Lung microvascular endothelial cell (primary cell): Measurements from ENCODE around the gene ZNF813. TPM values are rescaled to one million over a fixed set of nuclear protein-coding genes. Genes with fewer than 3 reads are reported as not detected.
A peak's percentile ranks its signal among the peaks of the same experiment; 100 is the strongest.

ENCODE experiments used
- DNase-seq, 2 donors: peaks; one replicate each; pipeline versions ENCODE4 v3.0.0 to v3.0.0-alpha.2; 2010; ENCODE audit warnings: low read depth in 2 of 2
- total RNA-seq: library from RNA; depleted of rRNA; stranded (reverse); fragments of >200 nt; gene quantifications from 2 replicates; pipeline ENCODE4 v1.2.1, GENCODE V29; 2014

The ZNF813 gene
- total RNA-seq, 1 donor from 2014 or later: 4.4 TPM

DNA sequence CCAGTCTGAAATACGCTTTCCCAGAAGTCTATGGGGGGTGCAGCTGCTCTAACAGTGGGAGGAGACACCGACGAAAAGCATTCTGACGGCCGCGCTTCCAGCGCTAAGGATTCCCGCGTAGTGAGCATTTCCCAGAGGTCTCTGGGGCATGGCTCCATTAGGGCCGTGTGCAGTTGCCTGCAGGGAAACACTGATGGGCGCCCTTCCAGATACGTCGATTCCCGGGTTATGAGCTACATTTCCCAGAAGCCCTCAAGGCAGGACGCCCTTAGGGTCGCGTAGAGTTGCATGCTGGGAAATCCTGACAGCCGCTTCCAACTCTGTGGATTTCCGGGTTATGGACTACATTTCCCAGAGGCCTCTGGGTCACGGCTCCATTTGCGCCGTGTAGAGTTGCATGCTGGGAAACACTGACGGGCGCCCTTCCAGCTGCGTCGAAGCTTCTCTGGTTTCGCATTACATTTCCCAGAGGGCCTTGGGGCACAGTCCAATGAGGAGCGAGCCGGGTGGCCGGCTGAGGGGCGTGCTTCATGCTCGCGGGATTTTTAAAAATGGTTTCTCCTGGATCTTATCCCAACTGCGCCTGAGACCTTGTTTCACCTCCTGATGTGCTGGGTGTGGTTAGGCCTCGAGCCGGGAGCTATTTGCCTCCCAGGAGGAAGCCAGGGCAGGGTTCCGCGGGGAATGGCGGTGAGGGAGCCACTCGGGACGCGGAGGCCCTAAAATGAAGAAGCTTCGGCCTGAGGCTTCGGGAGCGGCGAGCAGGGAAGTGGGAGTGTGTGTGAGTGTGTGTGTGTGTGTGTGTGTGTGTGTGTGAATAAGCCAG is 53.2 kb downstream of the ZNF813 start:
- peak; percentile 98 to 99 for DNase-seq

DNA sequence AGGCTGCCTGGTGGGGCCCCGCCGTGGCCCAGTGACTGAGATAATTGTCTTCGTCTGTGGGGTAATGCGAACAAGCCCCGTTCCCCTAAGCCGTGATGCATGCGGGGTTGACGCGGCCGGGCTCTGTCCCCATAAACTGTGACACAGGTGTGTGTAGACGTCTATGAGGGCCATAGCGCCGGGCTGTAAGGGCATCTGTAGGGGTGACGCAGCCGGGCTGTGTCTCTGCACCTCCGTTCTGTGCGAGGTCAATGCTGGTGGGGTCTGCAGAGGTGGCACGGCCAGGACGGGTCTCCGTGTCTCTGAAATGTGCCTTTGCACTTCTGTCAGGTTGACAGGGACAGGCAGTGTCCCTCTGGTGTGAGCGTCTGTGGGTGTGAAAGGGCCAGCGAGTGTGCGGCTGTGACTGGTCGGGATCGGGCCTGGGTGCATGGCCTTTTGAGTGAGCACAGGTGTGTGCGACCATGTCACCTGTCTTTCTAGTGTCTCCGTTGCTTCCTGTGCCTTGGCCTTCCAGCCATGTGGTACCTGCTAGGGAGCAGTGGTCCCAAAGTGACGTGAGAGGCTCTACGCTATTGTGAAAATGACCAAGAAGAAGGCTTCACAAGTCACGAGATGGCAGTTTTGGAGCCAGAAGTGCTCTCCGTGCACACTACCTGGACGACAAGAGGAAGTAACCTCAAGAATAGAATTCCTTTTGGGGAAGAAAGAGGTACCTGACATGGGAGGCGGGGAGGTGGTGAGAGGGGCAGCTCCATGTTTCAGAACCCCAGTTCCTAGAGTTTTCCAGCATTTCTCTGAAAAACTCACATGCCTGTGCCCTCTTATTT is 54.1 kb downstream of the ZNF813 start:
- DNase-seq: no peak

DNA sequence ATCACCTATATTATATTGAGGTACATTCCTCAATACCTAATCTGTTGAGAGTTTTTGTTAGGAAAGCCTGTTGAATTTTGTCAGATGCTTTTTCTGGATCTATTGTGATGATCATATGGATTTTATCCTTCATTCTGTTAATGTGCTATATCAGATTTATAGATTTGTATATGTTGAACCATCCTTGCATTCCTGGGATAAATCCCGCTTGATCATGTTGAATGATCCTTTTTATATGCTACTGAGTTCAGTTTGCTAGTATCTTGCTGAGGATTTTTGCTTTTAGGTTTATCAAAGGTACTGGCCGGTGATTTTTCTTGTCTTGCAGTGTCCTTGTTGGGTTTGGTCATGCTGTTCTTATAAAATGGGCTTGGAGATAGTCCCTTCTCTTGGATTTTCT is 58.4 kb downstream of the ZNF813 start:
- no peak for DNase-seq

DNA sequence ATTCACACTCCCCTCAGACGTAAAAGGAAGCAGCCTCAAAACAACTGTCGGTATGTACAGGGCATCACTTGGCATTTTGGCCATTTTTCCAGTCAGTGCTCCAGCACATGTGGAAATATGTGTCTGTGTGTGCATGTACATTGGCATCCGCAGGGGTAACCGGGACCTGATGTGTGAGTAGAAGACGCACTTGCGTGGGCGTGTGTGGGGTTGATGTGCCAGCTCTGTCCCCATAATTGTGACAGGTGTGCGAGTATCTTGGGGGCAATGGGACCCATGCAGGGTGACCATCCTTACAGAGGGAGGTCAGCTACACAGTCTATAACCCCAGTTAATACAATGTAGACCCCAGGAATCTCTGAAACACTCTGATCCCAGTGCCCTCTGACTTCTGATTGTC is 63.1 kb downstream of the ZNF813 start:
- no peak for DNase-seq

DNA sequence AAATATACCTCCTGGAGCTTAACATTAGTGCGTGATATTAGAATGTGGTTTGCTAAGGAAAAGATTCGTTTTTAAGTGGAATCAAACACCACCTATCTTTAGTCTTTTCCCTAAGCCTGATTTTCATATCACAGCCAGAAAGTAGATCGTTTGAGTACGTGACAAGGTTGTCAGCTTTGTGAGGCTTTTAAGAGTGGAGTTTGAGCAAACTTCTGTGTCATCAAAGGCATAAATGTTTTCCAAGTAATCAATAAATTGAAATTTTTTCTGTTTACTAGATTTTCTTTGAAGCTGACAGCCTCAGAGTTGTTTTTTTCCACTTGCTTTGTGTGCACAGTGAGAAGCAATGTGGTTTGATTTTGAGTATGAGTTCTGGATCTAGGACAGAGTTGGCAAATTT is 63.9 kb downstream of the ZNF813 start:
- no peak for DNase-seq

DNA sequence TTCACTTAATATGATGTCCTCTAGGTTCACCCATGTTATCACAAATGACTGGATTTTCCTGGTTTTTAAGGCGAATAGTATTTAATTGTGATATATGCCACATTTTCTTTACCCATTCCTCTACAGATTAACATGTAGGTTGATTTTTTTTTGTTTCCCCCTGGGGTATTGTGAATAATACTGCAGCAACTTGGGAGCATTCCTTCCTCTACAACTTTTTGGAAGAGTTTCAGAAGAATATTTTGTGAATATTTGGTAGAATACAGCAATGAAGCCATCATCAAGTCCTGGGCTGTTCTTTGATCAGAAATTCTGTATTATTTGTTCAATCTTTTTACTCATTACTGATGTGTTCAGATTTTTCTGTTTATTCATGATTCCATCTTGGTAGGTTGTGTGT is 64.8 kb downstream of the ZNF813 start:
- no peak for DNase-seq

DNA sequence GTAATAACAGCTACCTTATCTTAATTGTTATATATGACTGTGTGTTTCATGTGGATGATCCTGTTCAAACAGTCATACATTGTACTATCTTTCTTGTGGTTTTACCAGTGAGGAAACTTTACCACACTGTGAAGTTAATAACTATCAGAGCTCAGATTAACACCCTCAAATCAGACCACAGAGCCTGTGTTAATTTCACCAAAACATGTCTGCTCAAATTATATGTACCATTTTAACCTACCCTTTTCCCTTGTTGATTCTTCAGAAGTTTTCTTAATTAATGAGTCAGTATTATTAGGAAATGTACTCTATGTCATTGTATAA is 68.7 kb downstream of the ZNF813 start:
- DNase-seq: no peak

DNA sequence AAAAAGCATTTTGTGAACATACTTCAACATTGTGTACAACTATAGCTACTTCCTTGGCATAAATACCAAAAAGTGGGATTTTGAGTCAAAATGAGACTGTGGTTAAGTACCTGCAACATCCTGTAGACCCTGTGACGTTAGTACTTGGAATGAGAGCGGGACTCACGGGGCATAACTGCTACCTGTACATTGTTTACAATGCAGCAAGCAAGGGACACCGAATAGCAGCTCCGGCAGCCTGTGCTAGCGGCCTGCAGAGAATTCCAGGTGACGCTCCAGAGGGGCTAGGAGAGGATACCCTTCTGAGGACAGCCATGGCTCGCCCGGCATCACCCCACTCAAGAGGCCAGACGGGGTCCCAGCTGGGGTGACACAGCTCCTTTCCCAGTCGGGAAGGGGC is 69.6 kb downstream of the ZNF813 start:
- DNase-seq: no peak

DNA sequence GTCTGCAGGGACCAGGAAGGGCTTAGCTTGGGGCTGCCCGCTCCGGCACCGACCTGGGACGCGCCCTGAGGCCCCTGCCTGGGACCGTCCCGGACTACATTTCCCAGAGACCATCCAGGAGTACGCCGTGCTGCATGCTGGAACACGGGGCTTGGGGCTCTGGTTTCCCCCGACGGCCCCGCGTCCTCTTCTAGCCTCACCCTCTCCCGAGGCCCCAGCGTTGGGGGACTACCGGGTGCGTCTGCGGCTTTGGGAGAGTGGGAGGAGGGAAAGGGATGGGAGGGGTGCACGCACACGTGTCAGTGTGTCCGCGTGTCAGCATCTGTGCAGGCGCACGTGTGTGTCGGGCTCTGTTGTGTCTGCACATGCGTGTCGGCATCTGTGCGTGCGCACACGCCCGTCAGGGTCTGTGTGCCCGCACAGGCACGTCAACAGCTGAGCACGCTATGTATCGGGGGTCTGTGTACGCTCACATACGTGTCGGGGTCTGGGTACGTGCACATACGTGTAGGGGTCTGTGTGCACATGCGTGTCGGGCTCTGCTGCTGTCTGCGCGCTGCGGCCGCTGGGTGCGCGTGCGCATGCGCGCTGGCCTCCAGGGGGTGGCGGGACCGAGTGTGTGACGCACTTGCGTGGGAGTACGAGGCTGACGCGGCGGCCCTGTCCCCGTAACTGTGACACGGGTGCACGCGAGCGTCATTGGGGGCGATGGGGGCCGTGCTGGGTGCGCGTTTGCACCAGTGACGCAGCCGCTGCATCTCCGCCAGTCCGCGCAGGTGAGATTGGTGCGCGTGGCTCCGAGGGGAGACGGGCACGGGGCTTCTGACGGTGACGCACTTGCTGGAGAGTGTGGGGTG is 70.2 kb downstream of the ZNF813 start, which contains the start of gene ZNF331:
Gene ZNF331 (plus strand): TSS at position 625 of the 857 bp plus-strand sequence. CDS start 31,232 bp downstream, outside the sequence.
- peak; percentile 77 to 83 for DNase-seq

DNA sequence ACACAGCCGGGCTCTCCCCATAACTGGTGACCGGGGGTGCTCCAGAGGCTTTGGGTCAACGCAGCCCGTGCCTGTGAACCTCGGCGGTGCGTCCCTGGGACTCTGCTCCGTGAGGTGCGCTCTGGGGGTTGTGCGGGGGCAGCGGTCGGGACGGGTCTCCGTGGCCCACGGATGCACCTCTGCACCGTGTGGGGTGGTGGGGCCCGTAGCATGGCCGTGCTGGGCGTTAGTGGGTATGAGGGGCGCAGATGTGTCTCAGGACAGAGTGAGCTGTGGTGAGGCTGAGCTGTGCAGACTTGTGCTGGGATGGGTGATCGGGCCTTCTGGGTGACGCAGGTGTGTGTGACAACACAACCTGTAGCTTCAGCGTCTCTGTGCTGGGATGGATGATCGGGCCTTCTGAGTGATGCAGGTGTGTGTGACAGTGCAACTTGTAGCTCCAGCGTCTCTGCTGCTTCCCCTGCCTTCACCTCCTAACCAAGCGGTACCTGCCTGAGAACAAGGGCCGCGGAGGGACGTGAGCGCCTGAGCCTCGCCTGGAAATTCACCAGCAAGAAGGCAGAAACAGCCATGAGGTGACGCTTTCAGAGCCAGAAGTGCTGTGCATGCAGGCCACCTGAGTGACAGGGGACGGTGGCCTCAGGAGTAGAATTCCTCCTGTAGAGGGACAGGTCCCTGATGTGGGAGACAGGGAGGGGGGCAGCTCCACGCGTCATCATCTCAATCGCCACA is 71.0 kb downstream of the ZNF813 start:
- DNase-seq: no peak

DNA sequence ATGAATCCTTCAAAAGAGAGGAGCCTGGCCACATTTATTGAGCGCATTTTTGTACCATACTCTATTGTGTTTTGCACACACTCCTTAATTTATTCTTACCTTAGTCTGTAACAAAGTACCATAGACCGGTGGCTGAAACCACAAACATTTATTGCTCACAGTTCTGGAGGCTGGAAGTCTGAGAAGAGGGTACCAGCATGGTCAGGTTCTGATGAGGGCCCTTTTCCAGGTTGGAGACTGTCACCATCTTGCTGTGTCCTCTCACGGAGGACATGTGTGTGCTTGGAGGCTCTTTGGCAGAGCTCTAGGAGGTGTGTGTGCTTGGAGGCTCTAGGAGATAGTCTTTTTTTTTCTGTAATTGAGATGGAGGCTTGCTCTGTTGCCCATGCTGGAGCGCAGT is 72.6 kb downstream of the ZNF813 start:
- no peak for DNase-seq

DNA sequence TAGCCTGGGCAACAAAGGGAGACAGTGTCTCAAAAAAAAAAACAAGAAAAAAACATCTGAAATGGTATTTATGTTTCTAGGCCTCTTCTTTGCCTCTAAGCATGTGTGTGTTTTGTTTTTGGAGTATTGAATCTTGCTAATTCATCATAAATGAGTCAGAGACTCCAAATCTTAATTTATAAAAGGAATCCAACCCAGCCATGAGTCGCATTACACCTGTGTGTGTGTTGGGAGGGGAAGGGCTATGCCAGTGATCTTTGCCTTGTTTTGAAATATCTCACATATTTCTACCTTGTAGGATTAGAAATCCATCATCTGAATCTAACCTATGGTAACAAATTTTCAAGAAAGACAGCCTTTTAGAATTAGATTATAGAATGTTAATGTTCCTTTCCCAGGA is 74.4 kb downstream of the ZNF813 start:
- no peak for DNase-seq

DNA sequence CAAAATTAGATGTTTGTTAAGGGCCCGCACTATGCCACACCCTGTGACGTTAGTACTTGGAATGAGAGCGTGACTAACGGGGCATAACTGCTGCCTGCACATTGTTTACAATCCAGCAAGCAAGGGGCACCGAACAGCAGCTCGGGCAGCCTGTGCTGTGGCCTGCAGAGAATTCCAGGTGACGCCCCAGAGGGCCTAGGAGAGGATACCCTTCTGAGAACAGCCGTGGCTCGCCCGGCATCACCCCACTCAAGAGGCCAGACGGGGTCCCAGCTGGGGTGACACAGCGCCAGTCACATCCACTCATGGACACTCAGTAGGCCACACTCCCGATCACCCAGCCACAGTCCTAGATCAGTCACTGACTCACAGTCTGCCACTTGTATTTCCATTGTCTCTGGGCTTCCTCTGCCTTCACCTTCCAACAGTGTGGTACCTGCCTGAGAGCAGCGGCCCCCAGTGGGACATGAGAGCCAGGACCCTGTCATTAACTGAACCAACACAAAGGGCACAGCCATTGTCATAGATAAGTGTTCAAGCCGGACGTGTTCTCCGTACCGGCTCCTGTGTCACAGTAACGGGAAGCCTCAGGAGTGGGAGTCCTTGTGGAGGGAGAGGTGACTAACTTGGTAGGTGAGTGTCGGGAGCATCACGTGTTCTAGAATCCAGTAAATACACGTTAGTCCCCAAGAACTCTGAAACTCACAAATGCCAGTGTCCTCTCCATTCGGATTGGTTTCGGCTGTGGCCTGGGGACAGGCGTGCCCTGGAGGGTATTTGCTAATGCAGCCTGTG is 77.9 kb downstream of the ZNF813 start:
- DNase-seq: peak; percentile 37 to 73

Other genes starting within 250 kb of the ZNF813 start
- 15.5 and 16.5 TPM in 2 replicates for gene ZNF677, start 212.9 kb upstream of the ZNF813 start, total RNA-seq
- not detected in 2 replicates for gene VN1R2, start 209.4 kb upstream of the ZNF813 start, total RNA-seq
- not detected in 2 replicates for gene VN1R4, start 200.0 kb upstream of the ZNF813 start, total RNA-seq
- 5.0 and 7.5 TPM in 2 replicates for gene ZNF845, start 134.0 kb upstream of the ZNF813 start, total RNA-seq
- gene ZNF525, start 102.0 kb upstream of the ZNF813 start, total RNA-seq: 3.3 and 9.7 TPM in 2 replicates
- 8.1 and 13.1 TPM in 2 replicates for gene ZNF765, start 72.6 kb upstream of the ZNF813 start, total RNA-seq
- gene ZNF761, start 35.7 kb upstream of the ZNF813 start, total RNA-seq: 5.7 and 9.3 TPM in 2 replicates
- gene ZNF331, start 70.4 kb downstream of the ZNF813 start, total RNA-seq: 3.3 and 7.9 TPM in 2 replicates
- gene DPRX, start 164.3 kb downstream of the ZNF813 start, total RNA-seq: not detected in 2 replicates